HG03108 (cell line): ENCODE measurements around the gene DIAPH1.

Experiments
- ATAC-seq: cut with Tn5 transposase; IDR thresholded peaks from one replicate; pipeline ENCODE4 v1.9.1; 2021; ENCODE audit warnings: moderate library complexity; ENCODE audit not compliant: unreplicated experiment

Gene DIAPH1

GRCh38 chr5:141640051-141640415, 21.2 kb upstream of the DIAPH1 start:
- no peak for ATAC-seq

DNA sequence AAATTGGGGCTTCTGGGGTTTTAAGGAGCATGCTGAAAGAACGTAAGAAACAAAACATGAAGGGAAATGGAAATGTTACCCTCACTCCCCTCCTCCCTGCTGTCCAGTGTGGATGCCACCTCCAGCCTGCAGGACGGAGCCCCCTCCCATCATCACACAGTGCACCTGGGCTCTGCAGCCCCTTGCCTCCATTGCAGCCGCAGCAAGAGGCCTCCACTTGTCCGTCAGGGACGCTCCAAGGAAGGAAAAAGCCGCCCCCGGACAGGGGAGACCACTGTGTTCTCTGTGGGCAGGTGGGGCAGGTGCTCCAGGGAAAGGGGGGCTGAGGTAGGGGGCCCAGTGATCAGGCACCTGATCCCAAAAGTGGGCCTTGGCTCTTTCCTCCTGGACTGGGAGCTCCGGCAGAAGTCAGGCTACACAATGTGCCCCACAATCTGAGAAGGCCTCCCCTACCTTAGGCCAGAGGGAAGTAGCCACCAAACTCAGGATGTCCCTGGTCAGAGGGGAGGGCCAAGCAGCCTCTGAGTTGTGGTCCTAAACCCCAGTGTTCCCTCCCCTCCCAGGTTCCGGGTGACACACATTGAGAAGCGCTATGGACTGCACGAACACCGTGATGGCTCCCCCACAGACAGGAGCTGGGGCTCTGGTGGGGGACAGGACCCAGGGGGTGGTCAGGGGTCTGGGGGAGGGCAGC, 20.7 kb upstream of the DIAPH1 start:
- no peak for ATAC-seq

- no peak for ATAC-seq
Observed at GRCh38 chr5:141638771-141639170, 20.0 kb upstream of the DIAPH1 start.

- ATAC-seq = peak; percentile 21
Observed at GRCh38 chr5:141637767-141638419, 19.1 kb upstream of the DIAPH1 start.

DNA sequence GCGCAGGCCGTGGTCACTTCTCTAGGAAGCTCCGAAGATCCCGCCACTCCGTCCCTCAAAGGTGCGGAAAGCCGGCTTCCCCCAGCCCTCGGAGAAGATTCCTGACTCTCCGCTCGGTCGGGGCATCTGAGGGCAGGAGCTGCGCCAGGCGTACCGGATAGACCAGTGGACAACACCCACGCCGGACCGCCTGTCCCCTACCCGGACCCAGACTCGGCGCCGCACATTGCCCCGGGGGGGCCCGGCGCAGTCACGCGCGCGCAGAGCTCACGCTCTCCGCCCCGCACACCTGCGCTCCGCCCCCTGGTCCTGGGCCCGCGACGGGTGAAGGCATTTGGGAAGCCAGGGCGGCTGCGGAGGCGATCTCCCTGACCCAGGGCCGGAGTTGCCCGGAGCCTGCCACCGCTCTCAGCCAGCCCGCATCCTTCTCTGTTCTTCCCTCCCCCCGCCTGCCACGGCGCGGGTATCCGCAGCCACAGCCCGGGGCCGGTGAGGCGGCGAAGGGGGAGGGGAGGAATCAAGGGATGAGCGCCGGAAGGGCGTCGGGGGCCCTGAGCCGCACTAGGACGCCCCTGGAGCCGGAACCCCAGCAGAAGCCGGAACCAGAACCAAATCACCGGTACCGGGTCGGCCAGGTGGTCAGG, 18.4 kb upstream of the DIAPH1 start:
- ATAC-seq = no peak

GRCh38 chr5:141636413-141637122, 17.8 kb upstream of the DIAPH1 start, which contains the start of the genes HDAC3 and RELL2:
HDAC3 (minus strand) TSS chr5:141636849; CDS start chr5:141636790, 59 bp downstream.
RELL2 (plus strand) TSS chr5:141636997; CDS start chr5:141638226, 1,229 bp downstream.
- peak; percentile 74 for ATAC-seq

GRCh38 chr5:141636106-141636412, 17.3 kb upstream of the DIAPH1 start:
- no peak for ATAC-seq

DNA sequence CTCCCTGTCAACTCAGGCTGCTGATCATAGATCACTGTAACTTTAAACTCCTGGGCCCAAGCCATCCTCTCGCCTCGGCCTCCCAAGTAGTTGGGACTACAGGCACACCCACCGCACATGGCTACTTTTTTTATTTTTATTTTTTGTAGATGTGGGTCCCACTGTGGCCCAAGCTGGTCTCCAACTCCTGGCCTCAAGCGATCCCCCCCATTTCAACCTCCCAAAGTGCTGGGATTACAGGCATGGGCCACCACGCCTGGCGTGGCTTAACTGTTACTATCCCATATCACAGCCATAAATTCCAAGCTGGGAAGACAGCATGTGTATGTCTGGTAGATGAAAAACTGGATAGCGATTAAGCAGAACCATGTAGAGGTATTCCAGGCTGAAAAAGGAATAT, 16.8 kb upstream of the DIAPH1 start:
- no peak for ATAC-seq

GRCh38 chr5:141634720-141635119, 15.9 kb upstream of the DIAPH1 start:
- no peak for ATAC-seq

DNA sequence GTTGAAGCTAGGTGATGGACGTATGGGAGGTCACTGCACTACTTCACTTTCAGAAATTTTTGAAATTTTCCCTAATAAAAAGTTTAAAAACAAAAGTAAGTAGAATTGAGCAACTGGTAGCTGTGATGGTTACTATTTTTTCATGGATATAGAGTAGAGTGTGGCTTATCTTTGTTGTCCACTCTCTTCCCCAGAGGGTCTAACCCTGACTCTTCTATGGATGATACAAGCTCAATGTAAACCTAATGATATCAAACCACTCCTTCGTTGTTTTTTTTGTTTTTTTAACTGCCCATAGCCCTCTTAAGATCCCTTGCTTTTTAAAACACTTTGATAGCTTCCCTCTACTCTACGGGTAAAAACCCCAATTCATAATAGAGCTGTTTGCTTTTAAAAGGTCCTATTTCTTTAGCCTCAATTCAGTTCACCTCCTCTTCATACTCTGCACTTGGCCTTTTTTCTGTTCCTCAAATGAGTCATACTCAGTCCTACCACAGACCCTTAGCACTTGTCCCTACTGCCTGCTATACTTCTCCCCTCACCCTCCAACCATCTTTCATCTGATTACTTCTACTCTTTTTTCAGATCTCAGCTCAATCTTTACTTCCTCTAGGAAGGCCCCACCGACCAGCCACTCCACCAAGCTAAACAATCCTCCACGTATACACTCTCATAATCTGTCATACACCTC, 15.2 kb upstream of the DIAPH1 start:
- peak; percentile 68 for ATAC-seq

DNA sequence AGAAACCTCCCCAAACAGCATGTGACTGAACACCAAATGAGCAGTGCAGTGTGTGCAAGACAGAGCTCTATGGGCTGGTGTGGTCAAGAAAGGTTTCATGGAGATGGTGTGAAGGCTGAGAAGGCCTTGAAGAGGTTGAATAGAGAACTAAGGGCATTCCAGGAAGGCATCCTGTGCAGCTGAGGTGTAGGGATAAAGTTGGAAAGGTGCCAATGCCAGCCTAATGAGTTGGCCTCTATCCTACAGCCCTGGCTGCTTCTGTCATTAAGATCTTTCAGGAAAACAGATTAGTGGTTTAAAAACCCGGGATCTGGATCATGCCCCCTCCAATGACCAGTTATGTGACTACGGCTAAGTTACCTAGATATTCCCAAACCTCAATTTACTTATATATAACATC, 13.8 kb upstream of the DIAPH1 start:
- no peak for ATAC-seq

- ATAC-seq = no peak
Observed at GRCh38 chr5:141630570-141631140, 11.9 kb upstream of the DIAPH1 start.

DNA sequence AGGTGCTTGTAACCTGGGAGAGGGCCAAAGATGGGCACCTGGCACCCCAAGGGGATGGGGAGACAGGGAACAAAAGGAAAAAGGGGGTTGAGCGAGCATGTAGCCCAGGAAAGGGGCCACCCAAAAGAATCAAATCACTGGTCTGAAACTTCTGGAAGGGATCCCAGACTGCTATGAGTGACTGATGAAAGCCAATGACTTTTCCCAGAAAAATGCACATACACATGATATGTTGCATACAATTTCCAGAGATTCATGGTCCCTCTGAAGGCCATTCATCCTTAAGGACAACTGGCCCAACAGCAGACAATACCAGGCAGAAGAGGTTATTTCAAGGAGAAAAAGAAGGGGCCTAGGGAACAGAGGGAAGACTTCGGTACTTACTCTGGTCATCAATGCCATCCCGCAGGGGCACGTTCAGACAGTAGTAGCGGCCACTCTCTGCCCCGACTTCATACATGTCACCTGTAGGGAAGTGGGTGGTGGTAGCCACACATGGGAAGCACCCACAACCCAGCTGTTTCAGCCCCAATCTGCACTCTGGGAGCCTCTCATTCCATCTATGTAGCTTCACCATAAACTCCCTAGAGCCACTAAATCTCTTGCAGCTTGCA, 9.5 kb upstream of the DIAPH1 start:
- no peak for ATAC-seq

- ATAC-seq = no peak
Observed at GRCh38 chr5:141623611-141624010, 4.8 kb upstream of the DIAPH1 start.

GRCh38 chr5:141623186-141623585, 4.4 kb upstream of the DIAPH1 start:
- ATAC-seq = peak; percentile 41

DNA sequence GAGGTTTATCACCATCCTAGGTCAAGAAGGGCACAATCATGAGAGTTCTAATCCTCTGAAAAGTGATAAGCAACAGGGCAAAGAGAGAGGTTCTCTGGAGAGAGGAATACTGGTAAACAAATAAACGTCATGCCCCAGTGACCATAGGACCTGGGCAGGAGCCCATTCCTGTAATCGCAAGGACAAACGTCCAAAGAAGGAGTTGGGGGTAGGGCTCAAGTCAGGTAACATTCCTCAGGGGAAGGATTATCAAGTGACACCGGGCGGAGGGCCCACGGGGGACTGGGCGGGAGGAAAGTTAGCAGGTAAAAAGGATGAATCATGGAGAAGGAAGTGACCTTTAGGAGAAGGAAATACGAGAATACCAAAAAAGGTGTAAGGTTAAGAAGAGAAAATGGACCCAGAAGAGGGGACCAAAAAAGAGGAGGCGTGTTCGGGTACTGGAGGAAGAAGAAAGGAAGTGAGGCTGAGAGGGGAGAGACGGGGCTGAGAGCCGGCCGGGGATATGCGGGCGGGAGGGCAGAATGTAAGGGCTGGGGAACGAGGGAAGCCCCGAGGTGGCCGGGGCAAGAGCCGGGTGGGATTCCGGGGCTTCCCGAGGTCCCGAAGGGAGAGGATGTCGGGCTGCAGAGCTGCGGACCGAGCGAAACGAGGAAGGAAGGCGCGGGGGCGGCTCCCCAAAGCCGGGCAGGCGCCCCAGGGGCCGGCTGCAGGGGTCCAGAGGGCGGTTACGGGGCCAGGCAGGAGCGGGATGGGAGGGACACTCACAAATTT, 583 bp downstream of the DIAPH1 start:
- ATAC-seq = peak; percentile 22

- ATAC-seq = no peak
Observed at GRCh38 chr5:141617682-141618029, 1.1 kb downstream of the DIAPH1 start.

- no peak for ATAC-seq
Observed at GRCh38 chr5:141617128-141617527, 1.7 kb downstream of the DIAPH1 start.

- ATAC-seq = no peak
Observed at GRCh38 chr5:141615991-141616720, 2.6 kb downstream of the DIAPH1 start.
